AG09309 (cell line): Measurements from ENCODE around the gene DBP.

Experiments used
- DNase-seq: peaks from one replicate; pipeline ENCODE4 v3.0.0-alpha.2; 2010; ENCODE audit warnings: low read depth
- H3K4me3 ChIP-seq: 2 replicates; pipeline ENCODE4 v1.5.1; 2011; ENCODE audit warnings: mild to moderate bottlenecking, low read depth, low read length, moderate library complexity; ENCODE audit not compliant: control insufficient read depth
- TF ChIP-seq, protein P1 (sequence below): IDR thresholded peaks from 2 replicates; pipeline ENCODE4 v1.5.1; 2011; ENCODE audit warnings: mild to moderate bottlenecking, low read depth, low read length, inconsistent platforms; ENCODE audit not compliant: insufficient read depth, control insufficient read depth; ENCODE audit errors: missing control alignments

DBP gene

DNA sequence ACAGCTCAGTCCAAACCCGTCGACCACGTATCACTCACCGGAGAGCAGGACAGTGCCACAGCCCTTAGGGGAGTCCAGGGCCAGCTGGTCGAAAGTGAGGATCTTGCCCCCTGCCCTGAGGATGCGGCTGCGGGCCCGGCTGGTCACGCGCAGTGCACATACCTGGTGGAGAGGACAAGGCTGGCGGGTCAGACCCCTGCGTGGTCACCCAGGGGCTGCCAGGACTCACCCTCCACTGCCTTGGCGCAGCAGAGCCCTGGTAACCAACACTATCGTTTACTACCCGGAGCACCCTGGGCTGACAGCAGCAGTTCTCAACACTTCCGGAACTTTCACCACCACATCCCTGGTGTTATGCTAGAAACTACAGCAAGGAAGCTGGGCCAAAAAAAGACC is 21.1 kb downstream of the DBP start:
- no peak for DNase-seq
- TF ChIP-seq, protein P1, sequence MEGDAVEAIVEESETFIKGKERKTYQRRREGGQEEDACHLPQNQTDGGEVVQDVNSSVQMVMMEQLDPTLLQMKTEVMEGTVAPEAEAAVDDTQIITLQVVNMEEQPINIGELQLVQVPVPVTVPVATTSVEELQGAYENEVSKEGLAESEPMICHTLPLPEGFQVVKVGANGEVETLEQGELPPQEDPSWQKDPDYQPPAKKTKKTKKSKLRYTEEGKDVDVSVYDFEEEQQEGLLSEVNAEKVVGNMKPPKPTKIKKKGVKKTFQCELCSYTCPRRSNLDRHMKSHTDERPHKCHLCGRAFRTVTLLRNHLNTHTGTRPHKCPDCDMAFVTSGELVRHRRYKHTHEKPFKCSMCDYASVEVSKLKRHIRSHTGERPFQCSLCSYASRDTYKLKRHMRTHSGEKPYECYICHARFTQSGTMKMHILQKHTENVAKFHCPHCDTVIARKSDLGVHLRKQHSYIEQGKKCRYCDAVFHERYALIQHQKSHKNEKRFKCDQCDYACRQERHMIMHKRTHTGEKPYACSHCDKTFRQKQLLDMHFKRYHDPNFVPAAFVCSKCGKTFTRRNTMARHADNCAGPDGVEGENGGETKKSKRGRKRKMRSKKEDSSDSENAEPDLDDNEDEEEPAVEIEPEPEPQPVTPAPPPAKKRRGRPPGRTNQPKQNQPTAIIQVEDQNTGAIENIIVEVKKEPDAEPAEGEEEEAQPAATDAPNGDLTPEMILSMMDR: no peak
- H3K4me3 ChIP-seq: no peak overlapping the region

DNA sequence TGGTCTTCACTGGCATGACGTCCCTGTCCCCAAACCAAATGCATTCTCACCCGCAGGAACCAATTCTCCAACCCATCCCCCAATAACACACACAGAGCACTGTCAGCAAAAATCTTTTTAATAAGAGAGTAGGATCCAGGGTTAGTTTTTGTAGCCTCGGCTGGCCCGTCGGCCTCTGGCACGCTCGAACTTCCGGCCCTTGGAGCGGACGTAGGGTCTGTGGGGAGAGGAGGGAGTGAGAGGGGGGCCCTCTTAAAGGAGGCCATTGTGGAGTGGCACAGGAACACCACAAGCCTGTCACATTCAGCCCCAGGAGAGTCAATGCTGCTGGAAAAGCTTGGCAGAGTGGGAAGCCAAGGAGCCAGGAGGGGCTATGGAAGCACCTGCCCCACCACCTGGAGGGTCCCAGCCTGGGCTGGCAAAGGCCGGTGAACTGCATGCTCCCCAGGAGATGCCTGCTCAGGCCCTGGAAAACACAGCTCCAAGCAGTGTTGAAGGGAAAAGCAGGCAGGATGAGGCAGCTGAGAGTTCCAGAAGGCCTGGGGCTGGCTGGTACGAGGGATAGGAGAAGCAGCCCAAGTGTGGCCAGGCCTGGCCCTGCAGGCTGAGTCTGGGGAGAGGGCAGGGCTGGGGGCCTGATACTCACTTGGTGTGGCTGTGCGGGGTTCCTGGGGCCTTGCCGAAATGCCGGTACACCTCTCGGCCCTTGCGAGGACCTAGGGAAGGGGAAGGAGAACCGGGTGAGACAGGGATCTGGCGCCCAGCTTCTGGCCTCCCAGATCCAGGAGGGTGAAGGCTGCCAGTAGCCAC is 21.7 kb downstream of the DBP start:
- TF ChIP-seq, protein P1: no peak
- DNase-seq: no peak
- H3K4me3 ChIP-seq: no peak overlapping the region

DNA sequence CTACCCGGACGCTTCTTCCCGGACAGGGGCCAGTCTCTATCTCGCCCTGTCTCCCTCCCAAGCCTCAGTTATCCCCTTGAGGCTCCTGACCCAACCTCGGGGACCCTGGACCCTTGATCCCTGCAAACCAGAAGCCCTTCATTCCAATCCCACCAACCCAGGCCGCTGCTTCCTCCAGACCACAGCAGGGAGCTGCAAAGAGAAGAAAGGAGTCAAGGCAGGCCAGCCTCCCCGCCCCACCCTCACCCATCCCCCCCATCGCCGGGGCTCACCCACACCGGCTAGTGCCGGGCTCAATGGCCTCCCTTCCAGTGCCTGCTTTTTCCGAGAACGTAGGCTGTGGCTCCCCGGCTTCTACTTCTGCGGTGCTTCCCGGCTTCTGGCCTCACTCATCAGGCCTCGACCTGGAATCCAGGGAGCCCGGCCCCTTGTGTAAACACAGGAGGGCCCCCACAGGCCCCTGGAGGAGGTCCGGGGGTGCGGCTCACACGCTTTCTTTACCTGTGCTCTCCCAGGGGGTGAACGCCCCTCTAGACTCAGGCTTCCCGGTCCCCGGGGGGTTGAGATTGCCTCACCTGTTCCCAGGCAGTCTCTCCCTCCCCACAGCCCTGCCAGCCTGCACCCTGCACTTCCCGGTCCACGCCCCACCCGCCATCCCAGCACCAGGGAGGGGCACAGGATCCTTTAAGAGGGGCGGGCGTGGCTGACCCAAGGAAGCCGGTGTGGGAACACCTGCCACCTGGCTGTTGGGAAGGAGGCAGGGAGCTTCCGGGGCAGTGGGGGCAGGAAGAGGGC is 22.5 kb downstream of the DBP start, which contains the start of gene FAM83E:
TSS of gene FAM83E (minus strand) at position 641 of the 795 bp plus-strand sequence. CDS start 1,704 bp downstream, outside the sequence.
- TF ChIP-seq, protein P1: no peak
- no peak within 1 kb of the TSS for H3K4me3 ChIP-seq
- DNase-seq: no peak

DNA sequence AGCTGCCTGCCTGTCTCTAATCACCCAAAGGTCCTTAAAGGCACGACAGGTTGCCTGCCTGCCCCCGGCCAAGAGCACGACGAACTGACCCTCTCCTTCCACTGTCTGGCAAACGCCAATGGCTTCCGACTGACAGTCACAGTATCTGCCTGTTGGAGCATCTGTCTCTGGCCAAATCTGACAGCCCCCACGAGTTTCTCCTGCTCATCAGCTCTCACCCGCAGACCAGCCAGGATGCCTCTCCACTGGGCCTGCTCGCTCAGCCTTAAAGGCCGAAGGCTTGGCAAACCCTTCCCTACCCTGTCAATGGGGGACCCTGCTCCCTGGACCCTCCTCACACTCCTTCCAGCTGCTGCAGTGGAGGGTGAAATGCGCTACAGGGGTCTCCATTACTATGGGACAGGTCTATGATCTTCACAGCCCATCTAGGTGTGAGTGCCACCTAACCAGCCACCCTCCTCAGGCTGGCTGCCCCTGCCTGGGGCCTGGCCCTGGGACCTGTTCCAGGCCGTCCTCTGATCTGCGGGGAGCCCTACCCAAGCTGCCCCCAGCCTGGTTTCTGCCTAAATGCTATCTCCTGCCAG is 23.2 kb downstream of the DBP start:
- no peak for DNase-seq
- TF ChIP-seq, protein P1: no peak

DNA sequence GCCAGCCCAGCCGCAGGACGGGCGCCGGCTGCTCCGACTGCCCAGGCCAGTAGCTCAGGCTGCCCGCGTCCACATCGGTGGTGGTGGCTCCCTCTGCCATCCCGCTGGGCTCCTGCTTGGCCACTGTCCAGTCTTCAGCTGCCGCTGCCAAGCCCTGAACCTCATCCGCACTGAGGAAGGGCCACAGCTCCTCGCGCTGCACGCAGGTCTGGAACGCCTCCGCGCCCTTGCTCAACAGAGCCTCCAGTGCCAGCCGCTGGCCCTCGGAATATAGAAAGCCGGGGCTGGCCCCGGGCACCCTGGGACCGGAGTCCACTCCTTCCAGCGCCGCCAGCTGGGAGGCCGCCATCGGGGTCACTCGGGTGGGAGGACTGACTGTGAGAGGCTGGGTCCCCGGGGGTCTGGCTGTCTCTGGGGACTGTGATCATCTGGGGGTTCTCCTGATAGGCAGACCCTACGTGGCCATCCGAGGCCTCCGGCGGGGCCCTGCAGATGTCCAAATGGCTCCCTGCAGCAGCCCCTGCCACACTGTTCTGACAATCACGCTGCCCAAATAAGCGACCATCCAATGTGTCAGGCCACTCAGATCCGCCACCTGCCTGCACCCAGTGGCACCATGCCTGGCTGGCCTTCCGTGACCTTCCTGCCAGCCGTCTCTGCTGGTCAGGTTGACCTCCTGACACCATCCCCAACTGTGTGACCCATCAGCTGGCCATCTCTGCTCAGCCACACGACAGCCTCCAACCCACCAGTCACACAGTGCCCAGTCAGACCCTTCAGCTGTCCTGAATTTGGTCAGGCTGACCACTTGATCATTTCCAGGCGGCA is 23.9 kb downstream of the DBP start:
- TF ChIP-seq, protein P1: no peak
- DNase-seq: no peak

More for the DNA sequence above, 23.2 kb downstream of the DBP start:
- H3K4me3 ChIP-seq: no peak overlapping the region

DNA sequence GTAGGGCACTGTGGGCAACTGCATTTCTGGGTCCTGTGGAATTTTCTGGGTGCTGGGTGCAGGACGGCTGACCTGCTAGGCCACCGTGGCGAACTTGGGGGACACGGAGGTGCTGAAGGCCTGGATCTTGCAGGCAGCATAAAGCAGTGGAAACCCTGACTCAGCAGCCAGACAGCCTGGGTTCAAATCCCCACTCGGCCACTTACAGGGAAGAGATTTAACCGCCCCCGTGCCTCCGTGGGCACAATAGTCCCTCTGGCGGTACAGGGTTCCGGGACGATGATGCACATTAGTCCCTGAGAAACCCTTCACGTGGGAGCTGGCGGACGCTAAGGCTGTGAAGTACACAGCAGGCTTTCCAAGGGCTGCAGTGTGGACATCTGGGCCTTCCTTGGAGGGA is 25.3 kb downstream of the DBP start:
- H3K4me3 ChIP-seq: no peak overlapping the region
- TF ChIP-seq, protein P1: no peak
- no peak for DNase-seq

More for the DNA sequence above, 23.9 kb downstream of the DBP start:
- H3K4me3 ChIP-seq: no peak overlapping the region
